ENCODE data around the gene MC1R. TPM values are rescaled to one million over a fixed set of nuclear protein-coding genes. Genes with fewer than 3 reads are reported as not detected.

The MC1R gene
- total RNA-seq, 1 experiment from 2014 or later, result 13.4 TPM

DNA sequence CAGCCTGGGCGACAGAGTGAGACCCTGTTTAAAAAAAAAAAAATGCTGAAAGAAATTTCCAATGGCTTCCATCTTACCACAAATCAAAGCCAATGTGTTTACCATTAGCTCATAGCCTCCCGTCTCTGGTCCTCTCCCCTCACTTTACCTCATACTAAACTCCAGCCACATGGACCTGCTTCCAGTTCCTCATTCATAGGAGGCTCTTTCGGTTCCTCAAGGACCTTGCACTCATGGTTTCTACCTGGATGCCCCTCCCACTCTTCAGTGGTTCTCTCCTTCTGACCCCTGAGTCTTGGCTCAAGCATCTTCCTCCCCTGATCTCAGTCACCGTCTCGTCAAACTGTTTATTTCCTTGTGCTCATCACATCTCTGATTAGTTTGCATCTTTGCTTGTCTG is 26.1 kb downstream of the MC1R start:
- Histone ChIP-seq H3K27ac (ENCODE audit: low read depth, low read length, poor library complexity, severe bottlenecking) (no peak overlapping the region), H3K27me3 (replicated peaks; ENCODE audit: insufficient read depth, low read depth, low read length, poor library complexity) (no peaks in the 10 kb centered on the region), H3K4me1 (ENCODE audit: insufficient read depth, low read length, poor library complexity, severe bottlenecking) (no peaks in the 10 kb centered on the region), H3K36me3 (ENCODE audit: insufficient read depth, low read length, poor library complexity, severe bottlenecking) (no peaks in the 10 kb centered on the region), H3K9me3 (ENCODE audit: low read depth, low read length, poor library complexity, severe bottlenecking) (no peaks in the 10 kb centered on the region), H3K4me3 (ENCODE audit: low read depth, low read length, poor library complexity, severe bottlenecking) (no peak overlapping the region)
- ChIA-PET CTCF (interaction anchor here (0.7 kb wide), 1 partner anchor 70 kb away, joined by 5 read pairs; no protein-coding TSS in a partner anchor), POLR2A (ENCODE audit: low non-redundant PET) (no interaction called here)
- intact Hi-C loops (cut with micrococcal nuclease; ENCODE audit: unreplicated experiment), result no loop called here
- TF ChIP-seq, protein P1, sequence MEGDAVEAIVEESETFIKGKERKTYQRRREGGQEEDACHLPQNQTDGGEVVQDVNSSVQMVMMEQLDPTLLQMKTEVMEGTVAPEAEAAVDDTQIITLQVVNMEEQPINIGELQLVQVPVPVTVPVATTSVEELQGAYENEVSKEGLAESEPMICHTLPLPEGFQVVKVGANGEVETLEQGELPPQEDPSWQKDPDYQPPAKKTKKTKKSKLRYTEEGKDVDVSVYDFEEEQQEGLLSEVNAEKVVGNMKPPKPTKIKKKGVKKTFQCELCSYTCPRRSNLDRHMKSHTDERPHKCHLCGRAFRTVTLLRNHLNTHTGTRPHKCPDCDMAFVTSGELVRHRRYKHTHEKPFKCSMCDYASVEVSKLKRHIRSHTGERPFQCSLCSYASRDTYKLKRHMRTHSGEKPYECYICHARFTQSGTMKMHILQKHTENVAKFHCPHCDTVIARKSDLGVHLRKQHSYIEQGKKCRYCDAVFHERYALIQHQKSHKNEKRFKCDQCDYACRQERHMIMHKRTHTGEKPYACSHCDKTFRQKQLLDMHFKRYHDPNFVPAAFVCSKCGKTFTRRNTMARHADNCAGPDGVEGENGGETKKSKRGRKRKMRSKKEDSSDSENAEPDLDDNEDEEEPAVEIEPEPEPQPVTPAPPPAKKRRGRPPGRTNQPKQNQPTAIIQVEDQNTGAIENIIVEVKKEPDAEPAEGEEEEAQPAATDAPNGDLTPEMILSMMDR (conservative IDR thresholded peaks at IDR 0.05; ENCODE audit: low read depth, low read length), result no peak
- TF ChIP-seq EZH2 (IDR thresholded peaks at IDR 0.05; ENCODE audit: borderline replicate concordance, low read depth, low read length, poor library complexity, severe bottlenecking), result no peak
- DNase-seq (ENCODE audit: low spot score), result no peak
- no TSS peak for BruUV-seq (replicated peaks)

DNA sequence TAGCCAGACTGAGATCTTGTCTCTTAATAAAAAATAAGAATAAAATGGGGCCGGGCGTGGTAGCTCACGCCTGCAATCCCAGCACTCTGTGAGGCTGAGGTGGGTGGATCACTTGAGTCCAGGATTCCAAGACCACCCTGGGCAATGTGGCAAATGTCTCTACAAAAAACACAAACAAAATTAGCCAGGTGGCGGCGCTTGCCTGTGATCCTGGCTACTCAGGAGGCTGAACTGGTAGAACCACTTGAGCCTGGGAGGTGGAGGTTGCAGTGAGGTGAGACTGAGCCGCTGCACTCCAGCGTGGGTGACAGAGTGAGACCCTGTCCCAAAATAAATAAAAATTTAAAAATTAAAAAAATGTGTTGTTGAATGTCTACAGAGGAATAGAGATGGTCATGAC is 27.0 kb downstream of the MC1R start:
- intact Hi-C loops (cut with micrococcal nuclease; ENCODE audit: unreplicated experiment), result no loop called here
- no peaks in the 10 kb centered on the region for H3K4me1 ChIP-seq (ENCODE audit: insufficient read depth, low read length, poor library complexity, severe bottlenecking)
- no TSS peak for BruUV-seq (replicated peaks)
- no peak overlapping the region for H3K4me3 ChIP-seq (ENCODE audit: low read depth, low read length, poor library complexity, severe bottlenecking)
- no peak for DNase-seq (ENCODE audit: low spot score)
- H3K27ac ChIP-seq (ENCODE audit: low read depth, low read length, poor library complexity, severe bottlenecking), result no peak overlapping the region
- no peaks in the 10 kb centered on the region for H3K36me3 ChIP-seq (ENCODE audit: insufficient read depth, low read length, poor library complexity, severe bottlenecking)
- no peaks in the 10 kb centered on the region for H3K27me3 ChIP-seq (replicated peaks; ENCODE audit: insufficient read depth, low read depth, low read length, poor library complexity)
- CTCF ChIA-PET, result no interaction called here
- no peak for TF ChIP-seq EZH2 (IDR thresholded peaks at IDR 0.05; ENCODE audit: borderline replicate concordance, low read depth, low read length, poor library complexity, severe bottlenecking)
- TF ChIP-seq, protein P1 (conservative IDR thresholded peaks at IDR 0.05; ENCODE audit: low read depth, low read length), result no peak
- POLR2A ChIA-PET (ENCODE audit: low non-redundant PET), result no interaction called here
- H3K9me3 ChIP-seq (ENCODE audit: low read depth, low read length, poor library complexity, severe bottlenecking), result no peaks in the 10 kb centered on the region

DNA sequence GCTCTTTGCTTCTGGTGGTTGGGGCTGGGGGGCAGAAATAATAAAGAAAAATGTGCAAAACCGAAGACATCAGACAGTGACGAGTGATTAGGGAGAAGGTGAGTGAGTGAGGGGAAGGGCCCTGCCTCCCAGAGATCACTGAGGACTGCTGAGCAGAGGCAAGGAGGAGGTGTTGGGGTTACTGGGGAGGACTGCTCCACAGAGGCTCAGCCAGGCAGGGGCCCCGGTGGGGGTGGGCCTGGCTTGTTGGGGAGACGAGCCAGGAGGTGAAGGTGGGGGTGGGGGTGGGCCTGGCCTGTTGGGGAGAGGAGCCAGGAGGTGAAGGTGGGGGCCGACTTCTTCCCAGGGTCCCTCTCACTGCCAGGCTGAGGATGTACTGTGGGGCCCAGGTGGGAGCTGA is 27.9 kb downstream of the MC1R start:
- Histone ChIP-seq H3K4me1 (ENCODE audit: insufficient read depth, low read length, poor library complexity, severe bottlenecking) (no peaks in the 10 kb centered on the region), H3K9me3 (ENCODE audit: low read depth, low read length, poor library complexity, severe bottlenecking) (no peaks in the 10 kb centered on the region), H3K27ac (ENCODE audit: low read depth, low read length, poor library complexity, severe bottlenecking) (no peak overlapping the region), H3K4me3 (ENCODE audit: low read depth, low read length, poor library complexity, severe bottlenecking) (no peak overlapping the region), H3K36me3 (ENCODE audit: insufficient read depth, low read length, poor library complexity, severe bottlenecking) (no peaks in the 10 kb centered on the region), H3K27me3 (replicated peaks; ENCODE audit: insufficient read depth, low read depth, low read length, poor library complexity) (no peaks in the 10 kb centered on the region)
- no TSS peak for BruUV-seq (replicated peaks)
- TF ChIP-seq EZH2 (IDR thresholded peaks at IDR 0.05; ENCODE audit: borderline replicate concordance, low read depth, low read length, poor library complexity, severe bottlenecking), result no peak
- TF ChIP-seq, protein P1 (conservative IDR thresholded peaks at IDR 0.05; ENCODE audit: low read depth, low read length), result no peak
- CTCF ChIA-PET, result no interaction called here
- no peak for DNase-seq (ENCODE audit: low spot score)
- POLR2A ChIA-PET (ENCODE audit: low non-redundant PET), result no interaction called here
- intact Hi-C loops (cut with micrococcal nuclease; ENCODE audit: unreplicated experiment), result no loop called here
